Mucosa of descending colon (tissue), 3 donors: ENCODE measurements around the gene ACKR3. TPM values are rescaled to one million over a fixed set of nuclear protein-coding genes. Genes with fewer than 3 reads are reported as not detected.

Experiments
- ATAC-seq: fragments of 200-7000 bp; cut with Tn5 transposase; one replicate; pipeline ENCODE4 v1.9.1; 2020; ENCODE audit warnings: mild to moderate bottlenecking, moderate library complexity
- DNase-seq, 3 donors: peaks; one replicate each; pipeline ENCODE4 v3.0.0-alpha.2; 2020
- H3K36me3 ChIP-seq: fragments of 200-600 bp; one replicate; pipeline ENCODE4 v1.8.0; 2021; ENCODE audit warnings: low read depth, mild to moderate bottlenecking
- H3K4me1 ChIP-seq: fragments of 200-600 bp; one replicate; pipeline ENCODE4 v1.8.0; 2021; ENCODE audit warnings: low read depth, mild to moderate bottlenecking
- H3K4me3 ChIP-seq: fragments of 200-600 bp; one replicate; pipeline ENCODE4 v1.8.0; 2021; ENCODE audit warnings: mild to moderate bottlenecking
- H3K9me3 ChIP-seq: fragments of 200-600 bp; one replicate; pipeline ENCODE4 v1.8.0; 2021; ENCODE audit warnings: mild to moderate bottlenecking
- intact Hi-C, 2 donors: fragments of 100-400 bp; cut with DNase I in 1 of 2; cut with micrococcal nuclease in 1 of 2; formaldehyde crosslinking; loops; one replicate each; pipeline versions ENCODE4 v1.11.0 to v1.11.1; 2022; cut with DNase I, micrococcal nuclease
- total RNA-seq, 3 donors: library from RNA; stranded (reverse); fragmentation: NEBNext Ultra II Directional in 2 of 3; extraction: Animal tissue kit (Norgen Biotek cat#: 25700) in 2 of 3; gene quantifications; one replicate each; pipeline versions ENCODE4 v1.2.1 to v1.2.4, GENCODE V29; 2021 to 2023
- TF ChIP-seq, protein P1 (sequence below): fragments of 200-600 bp; IDR thresholded peaks from one replicate; pipeline ENCODE4 v1.8.0; 2022; ENCODE audit warnings: antibody characterized with exemption, mild to moderate bottlenecking
- donor health status: DM: no; HTN: no; CAD: no; lungs with moderate emphysema.
- donor health status: DM: no; HTN: no; CAD: no.
- donor health status: DM: no; HTN: yes; CAD: no.

The ACKR3 gene
- total RNA-seq, 3 donors from 2014 or later = 8.0 to 17.9 (median 11.9) TPM

- intact Hi-C loops = no loop called here
- no peak overlapping the region for H3K4me3 ChIP-seq
- no peaks in the 10 kb centered on the region for H3K4me1 ChIP-seq
- TF ChIP-seq, protein P1, sequence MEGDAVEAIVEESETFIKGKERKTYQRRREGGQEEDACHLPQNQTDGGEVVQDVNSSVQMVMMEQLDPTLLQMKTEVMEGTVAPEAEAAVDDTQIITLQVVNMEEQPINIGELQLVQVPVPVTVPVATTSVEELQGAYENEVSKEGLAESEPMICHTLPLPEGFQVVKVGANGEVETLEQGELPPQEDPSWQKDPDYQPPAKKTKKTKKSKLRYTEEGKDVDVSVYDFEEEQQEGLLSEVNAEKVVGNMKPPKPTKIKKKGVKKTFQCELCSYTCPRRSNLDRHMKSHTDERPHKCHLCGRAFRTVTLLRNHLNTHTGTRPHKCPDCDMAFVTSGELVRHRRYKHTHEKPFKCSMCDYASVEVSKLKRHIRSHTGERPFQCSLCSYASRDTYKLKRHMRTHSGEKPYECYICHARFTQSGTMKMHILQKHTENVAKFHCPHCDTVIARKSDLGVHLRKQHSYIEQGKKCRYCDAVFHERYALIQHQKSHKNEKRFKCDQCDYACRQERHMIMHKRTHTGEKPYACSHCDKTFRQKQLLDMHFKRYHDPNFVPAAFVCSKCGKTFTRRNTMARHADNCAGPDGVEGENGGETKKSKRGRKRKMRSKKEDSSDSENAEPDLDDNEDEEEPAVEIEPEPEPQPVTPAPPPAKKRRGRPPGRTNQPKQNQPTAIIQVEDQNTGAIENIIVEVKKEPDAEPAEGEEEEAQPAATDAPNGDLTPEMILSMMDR = no peak
- no peaks in the 10 kb centered on the region for H3K36me3 ChIP-seq
- ATAC-seq (no peak), DNase-seq (no peak)
- H3K9me3 ChIP-seq = no peaks in the 10 kb centered on the region
Measured at GRCh38 chr2:236535024-236535423, 34.6 kb upstream of the ACKR3 start.

- Histone ChIP-seq H3K4me3 (no peak overlapping the region), H3K9me3 (no peaks in the 10 kb centered on the region), H3K4me1 (no peaks in the 10 kb centered on the region), H3K36me3 (no peaks in the 10 kb centered on the region)
- TF ChIP-seq, protein P1 = no peak
- intact Hi-C loops = no loop called here
- DNase-seq = peak in 1 of 3 donors; percentile 67
- peak; percentile 85 for ATAC-seq
Measured at GRCh38 chr2:236536727-236537398, 32.8 kb upstream of the ACKR3 start.

GRCh38 chr2:236538242-236538641, 31.4 kb upstream of the ACKR3 start:
- no peak overlapping the region for H3K4me3 ChIP-seq

GRCh38 chr2:236541008-236541562, 28.5 kb upstream of the ACKR3 start:
- DNase-seq (no peak), ATAC-seq (no peak)
- Histone ChIP-seq H3K36me3 (no peaks in the 10 kb centered on the region), H3K4me1 (no peaks in the 10 kb centered on the region), H3K9me3 (no peaks in the 10 kb centered on the region), H3K4me3 (no peak overlapping the region)
- TF ChIP-seq, protein P1 = no peak
- intact Hi-C loops = no loop called here

More at GRCh38 chr2:236538242-236538641, 31.4 kb upstream of the ACKR3 start:
- ATAC-seq (no peak), DNase-seq (no peak)
- TF ChIP-seq, protein P1 = no peak
- H3K9me3 ChIP-seq = no peaks in the 10 kb centered on the region
- H3K4me1 ChIP-seq = no peaks in the 10 kb centered on the region
- intact Hi-C loops = no loop called here
- no peaks in the 10 kb centered on the region for H3K36me3 ChIP-seq

DNA sequence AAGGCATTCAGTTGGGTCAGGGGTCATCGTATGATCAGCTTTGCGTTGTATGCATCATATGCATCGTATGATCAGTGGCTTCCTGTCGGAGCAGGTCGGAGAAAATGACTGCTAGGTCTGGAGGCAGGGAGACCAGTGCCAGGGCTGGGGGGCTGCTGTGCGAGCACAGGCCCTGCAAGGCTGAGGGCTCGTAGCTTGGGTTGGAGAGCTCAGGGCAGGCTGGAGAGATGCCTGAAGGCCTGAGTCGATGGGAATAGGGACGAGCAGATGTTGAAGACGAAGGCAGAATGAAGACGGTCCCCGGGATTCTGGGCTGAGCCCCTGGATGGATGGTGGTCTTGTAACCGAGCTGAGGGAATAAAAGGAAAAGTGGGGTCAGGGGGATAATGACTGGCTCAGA, 25.3 kb upstream of the ACKR3 start:
- H3K4me1 ChIP-seq = no peaks in the 10 kb centered on the region
- DNase-seq (no peak), ATAC-seq (no peak)
- no peaks in the 10 kb centered on the region for H3K9me3 ChIP-seq
- intact Hi-C loops = no loop called here
- no peaks in the 10 kb centered on the region for H3K36me3 ChIP-seq
- TF ChIP-seq, protein P1 = no peak
- H3K4me3 ChIP-seq = no peak overlapping the region
